Thyroid gland (tissue), 4 donors: ENCODE data around the gene FBXL19. TPM values are rescaled to one million over a fixed set of nuclear protein-coding genes. Genes with fewer than 3 reads are reported as not detected.

ENCODE experiments used
- DNase-seq, 2 donors: peaks; one replicate each; pipeline ENCODE4 v3.0.0-alpha.2; 2019
- H3K27ac ChIP-seq, 3 donors: fragments of 200-600 bp; sonication (generic); 1 replicate in 2 of 3; 2 replicates in 1 of 3; pipeline ENCODE4 v1.5.1; 2016 to 2019; ENCODE audit warnings: mild to moderate bottlenecking in 1 of 3, moderate library complexity in 1 of 3
- H3K27me3 ChIP-seq: fragments of 200-600 bp; sonication (generic); one replicate; pipeline ENCODE4 v1.5.1; 2019
- H3K36me3 ChIP-seq, 2 donors: fragments of 200-600 bp; sonication (generic); one replicate each; pipeline ENCODE4 v1.5.1; 2016 to 2019
- H3K4me1 ChIP-seq, 2 donors: fragments of 200-600 bp; sonication (generic); one replicate each; pipeline ENCODE4 v1.5.1; 2017 to 2019
- H3K4me3 ChIP-seq, 3 donors: fragments of 200-600 bp; sonication (generic); replicated peaks in 1 of 3; 1 replicate in 2 of 3; 2 replicates in 1 of 3; pipeline ENCODE4 v1.5.1; 2016; ENCODE audit warnings: mild to moderate bottlenecking in 1 of 3
- H3K9me3 ChIP-seq: fragments of 200-600 bp; sonication (generic); one replicate; pipeline ENCODE4 v1.5.1; 2017
- POLR2A ChIP-seq, 2 donors: fragments of 450-650 bp; IDR thresholded peaks; one replicate each; pipeline ENCODE4 v1.6.1; 2017; ENCODE audit warnings: antibody characterized with exemption in 2 of 2, mild to moderate bottlenecking in 2 of 2, moderate library complexity in 1 of 2
- WGBS, 2 donors: methylation state at CpG; one replicate each; pipeline ENCODE4 v1.1.5; 2017; 5-methylcytosine and 5-hydroxymethylcytosine counted together
- intact Hi-C: fragments of 100-400 bp; cut with DNase I; formaldehyde crosslinking; loops from one replicate; pipeline ENCODE4 v1.15.1; 2023
- total RNA-seq, 4 donors: library from RNA; depleted of rRNA; stranded (reverse); fragments of >200 nt; gene quantifications; one replicate each; pipeline ENCODE4 v1.2.3, GENCODE V29; 2016
- TF ChIP-seq, protein P1 (sequence below), 6 experiments: fragments of 200-600 bp in 3 of 6; fragments of 450-650 bp in 3 of 6; sonication (generic) in 3 of 6; IDR thresholded peaks; one replicate each; pipeline ENCODE4 v1.5.1; 2016 to 2019; ENCODE audit warnings: antibody characterized with exemption in 6 of 6, mild to moderate bottlenecking in 2 of 6, inconsistent platforms in 1 of 6, moderate library complexity in 1 of 6

FBXL19 gene
- total RNA-seq, 4 donors from 2014 or later: 11.7 to 24.0 (median 14.4) TPM

DNA sequence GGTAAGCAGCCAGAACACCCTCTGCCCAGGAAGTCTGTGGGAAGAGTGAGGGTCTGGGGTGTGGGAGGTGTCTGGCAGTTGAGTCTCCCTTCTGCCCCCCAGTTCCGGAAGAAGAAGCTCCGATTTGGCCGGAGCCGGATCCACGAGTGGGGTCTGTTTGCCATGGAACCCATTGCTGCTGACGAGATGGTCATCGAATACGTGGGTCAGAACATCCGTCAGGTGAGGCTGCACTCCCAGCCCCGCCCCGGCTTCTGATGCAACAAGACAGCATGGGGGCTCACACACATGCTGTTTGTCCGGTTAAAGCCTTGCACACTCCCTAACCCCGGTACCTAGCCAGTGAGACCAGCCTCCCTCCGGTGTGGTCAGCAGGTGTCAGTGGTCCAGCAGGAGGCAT, 57.6 kb downstream of the FBXL19 start:
- no peak overlapping the region for H3K4me3 ChIP-seq
- intact Hi-C loops: loop anchor here (10.0 kb wide), 2 partner anchors 164 to 884 kb away; no protein-coding TSS in a partner anchor
- H3K36me3 ChIP-seq: peaks cover 58 to 61% of the 10 kb centered on the region in 2 donors
- 95 to 100% methylated on average over 8 of the region's 14 CpGs for WGBS, 2 donors
- DNase-seq: no peak
- no peaks in the 10 kb centered on the region for H3K27me3 ChIP-seq
- no peaks in the 10 kb centered on the region for H3K9me3 ChIP-seq
- peaks cover 8% of the 10 kb centered on the region in 2 donors for H3K4me1 ChIP-seq
- TF ChIP-seq, protein P1, sequence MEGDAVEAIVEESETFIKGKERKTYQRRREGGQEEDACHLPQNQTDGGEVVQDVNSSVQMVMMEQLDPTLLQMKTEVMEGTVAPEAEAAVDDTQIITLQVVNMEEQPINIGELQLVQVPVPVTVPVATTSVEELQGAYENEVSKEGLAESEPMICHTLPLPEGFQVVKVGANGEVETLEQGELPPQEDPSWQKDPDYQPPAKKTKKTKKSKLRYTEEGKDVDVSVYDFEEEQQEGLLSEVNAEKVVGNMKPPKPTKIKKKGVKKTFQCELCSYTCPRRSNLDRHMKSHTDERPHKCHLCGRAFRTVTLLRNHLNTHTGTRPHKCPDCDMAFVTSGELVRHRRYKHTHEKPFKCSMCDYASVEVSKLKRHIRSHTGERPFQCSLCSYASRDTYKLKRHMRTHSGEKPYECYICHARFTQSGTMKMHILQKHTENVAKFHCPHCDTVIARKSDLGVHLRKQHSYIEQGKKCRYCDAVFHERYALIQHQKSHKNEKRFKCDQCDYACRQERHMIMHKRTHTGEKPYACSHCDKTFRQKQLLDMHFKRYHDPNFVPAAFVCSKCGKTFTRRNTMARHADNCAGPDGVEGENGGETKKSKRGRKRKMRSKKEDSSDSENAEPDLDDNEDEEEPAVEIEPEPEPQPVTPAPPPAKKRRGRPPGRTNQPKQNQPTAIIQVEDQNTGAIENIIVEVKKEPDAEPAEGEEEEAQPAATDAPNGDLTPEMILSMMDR (IDR thresholded peaks at IDR 0.05): no peak
- no peak for TF ChIP-seq POLR2A (IDR thresholded peaks at IDR 0.05)
- no peak overlapping the region for H3K27ac ChIP-seq

DNA sequence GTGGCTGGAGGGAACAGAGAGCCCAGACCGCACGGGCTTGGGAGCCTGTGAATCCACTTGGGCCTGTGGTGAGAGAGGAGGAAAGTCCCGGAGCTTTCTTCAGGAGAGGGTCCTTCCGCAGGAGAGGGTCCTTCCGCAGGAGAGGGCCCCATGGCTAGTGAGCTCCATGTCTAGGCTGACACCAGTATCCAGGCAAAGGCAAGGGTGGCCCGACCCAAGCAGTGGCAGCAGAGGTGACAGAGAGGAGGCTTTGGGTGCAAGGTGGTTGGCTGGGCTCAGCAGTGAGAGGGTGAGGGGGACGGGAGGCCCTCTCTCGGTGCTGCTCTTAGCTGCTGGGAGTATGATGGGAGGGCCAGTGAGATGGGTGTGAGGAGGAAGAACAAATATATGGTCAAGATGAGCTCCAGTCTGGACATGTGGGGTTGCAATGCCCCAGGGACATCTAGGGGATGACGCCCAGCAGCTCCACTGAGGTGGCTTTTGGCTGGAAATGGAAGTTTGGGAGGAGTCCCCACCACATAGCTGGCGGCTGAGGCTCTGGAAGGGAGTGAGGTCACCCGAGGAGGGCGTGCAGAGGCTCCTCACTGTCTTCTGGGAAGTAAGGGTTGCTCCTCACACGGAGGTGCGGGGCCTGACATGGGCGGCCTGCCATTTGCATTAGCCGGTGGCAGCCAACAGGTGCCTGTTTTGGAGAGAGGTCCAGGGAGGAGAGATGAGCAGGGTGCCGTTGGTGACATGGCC, 59.3 kb downstream of the FBXL19 start:
- Histone ChIP-seq H3K4me1 (peaks cover 8 to 12% of the 10 kb centered on the region in 2 donors), H3K27ac (no peak overlapping the region), H3K9me3 (no peaks in the 10 kb centered on the region), H3K36me3 (peaks cover 43 to 47% of the 10 kb centered on the region in 2 donors), H3K27me3 (no peaks in the 10 kb centered on the region), H3K4me3 (no peak overlapping the region)
- WGBS, 2 donors: 81 to 88% methylated on average over 14 to 16 of the region's 17 CpGs
- no peak for DNase-seq
- intact Hi-C loops: loop anchor here (10.0 kb wide), 2 partner anchors 162 to 882 kb away; no protein-coding TSS in a partner anchor
- TF ChIP-seq POLR2A (IDR thresholded peaks at IDR 0.05): no peak
- TF ChIP-seq, protein P1 (IDR thresholded peaks at IDR 0.05): no peak

DNA sequence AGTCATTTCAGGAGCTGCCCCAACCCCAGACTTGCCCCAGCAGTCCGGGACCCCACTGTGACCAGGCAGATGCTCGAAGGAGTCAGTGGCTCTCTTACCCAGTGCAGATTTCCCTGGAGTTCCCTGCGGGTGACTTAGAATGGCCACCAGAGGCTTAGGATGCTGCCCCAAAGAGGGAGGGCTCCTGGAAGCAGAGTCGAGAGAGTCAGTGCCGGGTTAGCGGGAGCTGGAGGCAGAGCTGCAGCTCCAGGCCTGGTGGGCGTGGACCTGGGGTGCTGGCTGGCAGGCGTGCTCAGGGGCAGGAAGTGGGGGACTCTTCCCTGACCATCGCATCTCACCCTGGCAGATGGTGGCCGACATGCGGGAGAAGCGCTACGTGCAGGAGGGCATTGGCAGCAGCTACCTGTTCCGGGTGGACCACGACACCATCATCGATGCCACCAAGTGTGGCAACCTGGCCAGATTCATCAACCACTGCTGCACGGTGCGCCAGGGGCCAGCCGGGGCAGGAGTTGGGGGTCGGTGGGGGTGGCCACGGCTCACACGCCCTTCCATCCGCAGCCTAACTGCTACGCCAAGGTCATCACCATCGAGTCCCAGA, 60.0 kb downstream of the FBXL19 start:
- peaks cover 41 to 46% of the 10 kb centered on the region in 2 donors for H3K36me3 ChIP-seq
- TF ChIP-seq, protein P1 (IDR thresholded peaks at IDR 0.05): no peak
- no peak for TF ChIP-seq POLR2A (IDR thresholded peaks at IDR 0.05)
- no peak for DNase-seq
- H3K27ac ChIP-seq: no peak overlapping the region
- WGBS, 2 donors: 88 to 89% methylated on average over 13 to 25 of the region's 25 CpGs
- H3K4me1 ChIP-seq: peaks cover 8 to 12% of the 10 kb centered on the region in 2 donors
- intact Hi-C loops: loop anchor here (10.0 kb wide), 2 partner anchors 161 to 881 kb away; no protein-coding TSS in a partner anchor
- no peaks in the 10 kb centered on the region for H3K9me3 ChIP-seq
- H3K27me3 ChIP-seq: no peaks in the 10 kb centered on the region
- no peak overlapping the region for H3K4me3 ChIP-seq

DNA sequence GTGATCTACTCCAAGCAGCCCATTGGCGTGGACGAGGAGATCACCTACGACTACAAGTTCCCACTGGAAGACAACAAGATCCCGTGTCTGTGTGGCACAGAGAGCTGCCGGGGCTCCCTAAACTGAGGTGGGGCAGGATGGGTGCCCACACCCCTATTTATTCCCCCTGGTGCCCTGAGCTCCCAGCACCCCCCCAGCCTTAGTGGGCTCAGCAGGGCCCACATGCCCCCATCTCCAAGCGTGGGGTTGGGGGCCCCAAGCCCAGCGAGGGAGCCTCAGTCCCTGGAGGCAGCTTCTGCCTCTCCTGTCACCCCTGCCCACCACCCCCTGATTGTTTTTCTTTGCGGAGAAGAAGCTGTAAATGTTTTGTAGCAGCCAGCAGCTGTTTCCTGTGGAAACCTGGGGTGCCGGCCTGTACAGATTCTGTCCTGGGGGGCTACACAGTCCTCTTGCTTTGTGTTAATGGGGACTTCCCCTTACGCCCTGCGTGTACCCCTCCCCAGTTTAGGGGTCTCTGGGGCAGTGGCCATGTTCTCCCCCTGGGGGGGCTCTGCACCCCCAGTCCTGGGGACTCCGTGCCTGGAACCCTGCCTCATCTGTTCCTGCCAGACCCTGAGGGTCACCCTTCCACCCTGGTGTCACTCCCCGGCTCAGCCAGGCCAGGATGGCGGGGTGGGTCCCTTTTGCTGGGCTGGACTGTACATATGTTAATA, 60.7 kb downstream of the FBXL19 start:
- TF ChIP-seq, protein P1 (IDR thresholded peaks at IDR 0.05): no peak
- TF ChIP-seq POLR2A (IDR thresholded peaks at IDR 0.05): no peak

More for the DNA sequence above, 60.7 kb downstream of the FBXL19 start:
- Histone ChIP-seq H3K4me3 (no peak overlapping the region), H3K4me1 (peaks cover 8 to 12% of the 10 kb centered on the region in 2 donors), H3K27me3 (no peaks in the 10 kb centered on the region), H3K27ac (no peak overlapping the region), H3K36me3 (peaks cover 35 to 39% of the 10 kb centered on the region in 2 donors), H3K9me3 (no peaks in the 10 kb centered on the region)
- WGBS, 2 donors: 85 to 87% methylated on average over 11 to 14 of the region's 14 CpGs
- intact Hi-C loops: loop anchor here (2.0 to 10.0 kb wide), 3 partner anchors 161 to 881 kb away; partner anchors contain the start of gene ZNF843
- DNase-seq: no peak
